Cerebellar nuclear complex (tissue), 1 donor: ENCODE data around the gene CFDP1.
"Not testable (repeated sequence)": the region's sequence is repeated elsewhere in the genome, so short reads cannot be mapped to it uniquely, and the experiment has no call there.

Experiments
- DNase-seq, 2 experiments: peaks; one replicate each; lab custom pipeline; 2025; lab: John Stamatoyannopoulos, UW

Gene CFDP1

DNA sequence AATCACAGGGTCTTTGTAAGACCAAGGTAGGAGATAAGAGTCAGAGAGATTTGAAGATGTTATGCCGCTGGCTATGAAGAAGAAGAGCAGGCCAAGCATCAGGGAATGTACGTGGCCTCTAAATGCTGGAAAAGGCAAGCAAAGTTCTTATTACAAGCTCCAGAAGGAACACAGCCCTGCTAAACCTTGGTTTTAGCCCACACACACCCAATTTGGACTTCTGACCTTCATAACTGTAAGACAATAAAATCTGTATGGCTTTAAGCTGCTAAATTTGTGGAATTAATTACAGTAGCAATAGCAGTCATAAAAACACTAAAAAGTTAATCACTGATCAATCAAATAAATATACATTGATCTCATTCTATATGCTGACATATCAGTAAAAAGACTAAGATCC lies 25.1 kb upstream of the CFDP1 start:
- no peak for DNase-seq

DNA sequence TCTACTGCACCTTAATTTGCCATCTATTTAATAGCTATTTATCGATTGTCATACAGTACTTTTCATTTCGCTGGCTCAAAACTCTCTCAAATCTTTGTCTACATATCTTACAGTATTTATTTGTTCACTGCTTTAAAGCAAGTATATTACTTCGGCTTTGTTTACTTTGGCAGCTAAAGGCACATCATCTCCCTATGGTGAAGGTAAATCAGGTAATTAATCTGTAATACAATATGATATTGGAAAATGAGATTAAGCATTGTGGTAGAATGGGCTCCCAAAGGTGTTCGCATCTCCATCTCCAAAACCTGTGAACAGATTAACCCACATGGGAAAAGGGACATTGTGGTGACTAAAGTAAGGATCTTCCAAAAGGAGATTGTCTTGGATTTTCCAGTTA lies 24.7 kb upstream of the CFDP1 start:
- DNase-seq: no peak

GRCh38 chr16:75457485-75458021 lies 24.2 kb upstream of the CFDP1 start:
- DNase-seq: no peak

GRCh38 chr16:75456971-75457370 lies 23.7 kb upstream of the CFDP1 start:
- DNase-seq: no peak

- DNase-seq: not testable (repeated sequence)
Observed at GRCh38 chr16:75456486-75456885, 23.2 kb upstream of the CFDP1 start.

DNA sequence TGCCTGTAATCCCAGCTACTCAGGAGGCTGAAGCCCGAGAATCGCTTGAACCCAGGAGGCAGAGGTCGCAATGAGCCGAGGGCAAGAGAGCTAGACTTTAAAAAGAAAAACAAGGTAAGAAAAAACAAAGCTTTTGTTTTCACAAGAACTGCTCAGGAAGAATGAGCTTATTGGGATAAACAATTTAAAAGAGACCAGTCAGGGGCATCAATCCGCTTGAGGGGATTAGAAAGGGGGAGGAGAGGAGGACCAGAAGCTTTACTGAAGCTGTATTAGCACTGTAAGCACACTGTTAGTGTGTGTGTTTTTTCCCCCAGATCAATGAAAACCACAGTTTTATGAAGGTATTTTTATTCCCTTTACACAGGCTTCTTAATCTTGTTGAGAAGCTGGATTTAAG lies 22.4 kb upstream of the CFDP1 start:
- no peak for DNase-seq

- DNase-seq: no peak
Observed at GRCh38 chr16:75452464-75453190, 19.3 kb upstream of the CFDP1 start.

DNA sequence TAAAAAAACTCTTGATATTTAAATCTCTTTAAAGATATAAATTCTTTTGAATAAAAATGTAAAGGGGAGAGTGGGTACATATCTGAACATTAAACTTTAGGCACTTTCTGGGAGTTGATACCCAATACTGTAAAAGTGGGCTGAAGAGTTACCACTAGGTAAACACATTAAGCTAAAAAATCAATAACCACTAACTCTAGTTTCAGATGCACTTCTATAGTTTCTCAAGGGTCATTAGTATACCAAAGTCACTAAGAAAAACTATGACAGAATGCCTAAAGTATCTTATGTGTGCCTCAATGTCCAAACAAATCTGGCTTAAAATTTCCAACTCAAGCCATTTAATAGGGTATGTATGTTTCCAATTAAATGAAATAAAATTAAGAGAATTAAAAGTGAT lies 13.1 kb upstream of the CFDP1 start:
- no peak for DNase-seq

- DNase-seq: no peak
Observed at GRCh38 chr16:75445298-75445697, 12.0 kb upstream of the CFDP1 start.

- no peak for DNase-seq
Observed at GRCh38 chr16:75443298-75443697, 10.0 kb upstream of the CFDP1 start.

- DNase-seq: peak in 1 of 2 experiments; percentile 88
Observed at GRCh38 chr16:75433732-75434413, 570 bp upstream of the CFDP1 start.

DNA sequence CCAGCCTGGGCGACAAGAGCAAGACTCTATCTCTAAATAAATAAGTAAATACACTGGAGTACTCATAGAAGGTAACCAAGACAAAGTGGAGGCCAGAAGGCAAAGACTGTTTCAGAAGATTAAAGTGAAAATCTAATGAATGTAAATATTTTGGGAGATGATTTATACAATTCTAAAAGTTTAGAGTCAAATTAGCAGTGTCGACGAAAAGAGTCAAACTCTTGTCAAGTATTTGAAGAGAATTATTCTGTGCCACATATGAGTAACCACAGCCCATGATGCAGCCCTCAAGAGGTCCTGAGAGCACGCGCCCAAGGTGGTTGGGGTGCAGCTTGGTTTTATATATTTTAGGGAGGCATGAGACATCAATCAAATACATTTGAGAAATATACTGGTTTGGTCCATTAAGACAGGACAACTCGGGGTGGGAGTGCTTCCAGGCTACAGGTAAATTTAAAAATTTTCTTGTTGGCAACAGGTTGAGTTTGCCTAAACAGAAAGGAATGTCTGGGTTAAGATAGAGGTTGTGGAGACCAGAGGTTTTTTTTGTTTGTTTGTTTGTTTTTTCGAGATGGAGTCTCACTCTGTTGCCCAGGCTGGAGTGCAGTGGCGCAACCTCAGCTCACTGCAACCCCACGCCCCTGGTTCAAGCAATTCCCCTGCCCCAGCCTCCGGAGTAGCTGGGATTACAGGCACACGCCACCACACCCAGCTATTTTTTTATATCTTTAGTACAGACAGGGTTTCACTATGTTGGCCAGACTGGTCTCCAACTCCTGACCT lies 3.5 kb downstream of the CFDP1 start:
- no peak for DNase-seq

DNA sequence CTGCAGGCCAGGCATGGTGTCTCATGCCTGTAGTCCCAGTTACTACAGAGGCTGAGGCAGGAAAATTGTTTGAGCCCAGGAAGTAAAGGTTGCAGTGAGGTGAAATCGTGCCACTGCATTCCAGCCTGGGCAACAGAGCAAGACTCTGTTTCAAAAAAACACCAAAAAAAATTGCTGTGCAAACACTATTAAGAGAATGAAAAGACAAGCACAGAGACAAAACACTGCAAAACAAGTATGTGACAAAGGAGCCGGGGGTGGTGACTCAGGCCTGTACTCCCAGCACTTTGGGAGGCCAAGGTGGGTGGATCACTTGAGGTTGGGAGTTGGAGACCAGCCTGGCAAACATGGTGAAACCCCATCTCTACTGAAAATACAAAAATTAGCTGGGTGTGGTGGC lies 6.8 kb downstream of the CFDP1 start:
- DNase-seq: not testable (repeated sequence)

DNA sequence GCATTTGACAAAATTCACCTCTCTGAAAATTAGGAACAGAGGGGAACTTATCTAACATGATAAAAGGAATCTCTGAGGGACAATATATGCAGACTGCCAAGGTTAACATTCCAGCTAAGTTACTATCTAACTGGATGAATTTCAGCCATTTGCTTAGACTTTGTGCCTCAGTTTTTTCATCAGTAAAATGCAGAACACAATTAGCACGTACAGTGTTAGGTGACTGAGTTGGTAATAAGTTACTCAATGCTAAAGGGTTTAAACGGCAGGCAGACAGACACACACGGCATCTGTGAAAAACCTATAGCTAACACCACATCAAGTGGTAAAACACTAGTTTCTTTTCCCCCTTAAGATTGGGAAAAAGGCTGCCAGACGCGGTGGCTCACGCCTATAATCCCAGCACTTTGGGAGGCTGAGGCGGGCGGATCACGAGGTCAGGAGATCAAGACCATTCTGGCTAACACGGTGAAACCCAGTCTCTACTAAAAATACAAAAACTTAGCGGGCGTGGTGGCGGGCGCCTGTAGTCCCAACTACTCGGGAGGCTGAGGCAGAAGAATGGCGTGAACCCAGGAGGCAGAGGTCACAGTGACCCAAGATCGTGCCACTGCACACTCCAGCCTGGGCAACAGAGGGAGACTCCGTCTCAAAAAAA lies 9.1 kb downstream of the CFDP1 start:
- not testable (repeated sequence) for DNase-seq

- no peak for DNase-seq
Observed at GRCh38 chr16:75423723-75424104, 9.6 kb downstream of the CFDP1 start.

DNA sequence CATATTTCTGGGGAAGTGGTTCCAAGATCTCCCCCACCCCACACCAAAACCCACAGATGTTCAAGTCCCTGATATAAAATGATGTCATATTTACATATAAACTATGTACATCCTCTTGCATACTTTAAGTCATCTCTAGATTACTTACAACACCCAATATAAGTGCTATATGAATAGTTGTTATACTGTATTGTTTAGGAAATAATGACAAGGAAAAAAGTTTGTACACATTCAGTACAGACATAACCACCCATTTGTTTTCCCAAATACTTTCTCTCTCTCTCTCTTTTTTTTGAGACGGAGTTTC lies 11.5 kb downstream of the CFDP1 start:
- no peak for DNase-seq

DNA sequence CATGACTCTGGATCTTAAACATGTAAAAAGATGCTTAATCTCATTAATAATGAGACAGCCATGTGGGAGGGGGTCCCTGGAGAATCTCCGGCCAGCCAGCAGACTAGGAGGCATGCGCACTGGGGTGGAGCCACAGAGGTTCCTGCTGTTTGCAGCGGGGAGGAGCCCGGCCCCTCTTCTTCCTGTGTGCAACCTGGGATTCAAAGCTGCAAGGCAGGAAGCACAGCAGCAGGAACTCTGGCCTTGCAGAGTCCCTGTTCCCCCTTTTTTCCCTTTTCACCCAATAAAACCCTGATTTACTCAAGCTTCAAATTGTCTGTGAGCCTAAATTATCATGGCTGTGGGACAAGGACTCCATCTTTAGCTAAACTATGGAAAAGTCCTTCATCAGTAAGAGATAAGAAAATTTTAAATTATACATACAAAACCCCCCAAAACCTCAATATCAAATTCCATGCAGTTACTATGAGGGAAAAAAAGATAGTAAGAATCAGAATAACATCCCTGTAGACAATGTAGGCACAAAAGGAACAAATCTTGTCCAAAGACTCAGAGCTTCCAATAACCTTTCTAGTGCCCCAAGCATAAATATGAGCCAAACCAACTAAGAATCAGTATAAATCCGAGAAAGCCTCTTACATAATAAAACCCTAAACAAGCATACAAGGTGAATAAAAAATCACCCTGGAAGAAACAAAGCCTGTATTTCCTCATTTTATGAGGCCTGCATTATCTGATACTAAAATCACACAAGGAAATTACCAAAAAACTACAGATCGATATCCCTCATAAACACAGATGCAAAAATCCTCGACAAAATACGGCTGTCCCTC lies 12.1 kb downstream of the CFDP1 start:
- DNase-seq: no peak

DNA sequence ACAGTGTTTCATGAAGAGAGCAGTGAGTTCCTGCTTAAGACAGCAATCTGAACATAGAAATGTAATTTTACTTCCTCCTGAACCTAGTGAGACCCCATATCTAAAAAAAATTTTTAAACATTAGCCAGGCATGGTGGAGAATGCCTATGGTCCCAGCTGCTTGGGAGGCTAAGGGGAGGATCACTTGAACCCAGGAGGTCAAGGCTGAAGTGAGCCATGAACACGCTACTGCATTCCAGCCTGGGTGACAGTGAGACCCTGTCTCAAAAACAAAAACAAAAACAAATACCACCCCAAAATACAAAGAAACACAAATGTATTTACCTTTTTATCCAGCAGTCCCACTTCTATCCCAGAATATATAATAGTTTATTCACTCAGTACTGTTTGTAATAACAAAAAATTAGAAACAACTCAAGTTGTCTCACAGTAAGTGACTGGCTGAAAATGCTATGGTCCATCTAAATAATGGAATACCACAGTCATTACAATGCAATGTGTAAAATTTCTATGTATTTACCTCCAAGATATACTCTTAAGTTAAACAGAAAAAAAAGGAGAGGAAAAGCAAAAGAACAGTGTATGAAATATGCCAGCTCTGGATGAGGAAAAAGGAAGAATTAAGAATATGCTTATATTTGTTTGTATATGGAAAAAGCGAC lies 16.3 kb downstream of the CFDP1 start:
- no peak for DNase-seq

GRCh38 chr16:75415169-75415905 lies 18.0 kb downstream of the CFDP1 start:
- no peak for DNase-seq

- DNase-seq: no peak
Observed at GRCh38 chr16:75413951-75414350, 19.4 kb downstream of the CFDP1 start.
